ENCODE measurements around the gene PICK1.
A peak's percentile ranks its signal among the peaks of the same experiment; 100 is the strongest.

The PICK1 gene

DNA sequence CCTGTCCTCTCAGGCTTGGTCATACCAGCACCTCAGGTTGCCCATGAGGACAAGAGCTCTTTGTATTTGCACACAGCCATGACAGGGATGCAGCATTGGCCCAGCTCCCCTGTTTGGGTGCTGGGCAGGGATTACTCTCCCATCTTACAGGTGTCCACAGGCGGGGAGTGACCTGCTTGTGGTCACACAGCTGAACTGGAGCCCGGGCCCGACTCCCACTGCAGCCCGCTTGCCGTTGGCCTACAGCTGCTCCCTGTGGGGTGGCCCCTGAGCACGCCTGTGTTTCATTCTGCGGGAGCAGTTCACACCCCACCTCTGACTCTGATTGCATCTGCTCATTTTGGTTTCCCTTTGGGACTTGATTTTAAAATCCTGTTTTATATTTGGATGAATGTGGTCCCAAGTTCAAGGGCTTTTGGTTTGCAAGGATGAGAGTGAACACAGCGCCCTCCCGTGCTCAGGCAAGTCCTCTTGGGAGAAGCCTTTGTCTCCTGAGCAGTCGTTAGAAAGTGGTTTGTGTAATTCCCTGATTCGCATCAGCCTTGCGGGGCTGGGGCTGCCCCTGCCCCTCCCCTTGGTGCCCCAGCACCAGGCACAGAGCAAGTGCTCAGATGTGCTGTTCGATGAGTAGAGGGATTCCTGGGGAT lies 9.3 kb downstream of the PICK1 start:
- Mint-ChIP-seq H3K4me3 (no peak overlapping the region), H3K27ac (peak overlapping the region; percentile 37), H3K4me1 (no peaks in the 10 kb centered on the region), H3K9me3 (no peaks in the 10 kb centered on the region), H3K36me3 (peaks cover 48% of the 10 kb centered on the region)
- DNase-seq (ENCODE audit: low spot score in 2 of 2) = no peak
- ATAC-seq = no peak

GRCh38 chr22:38067028-38067415 lies 9.8 kb downstream of the PICK1 start:
- no peaks in the 10 kb centered on the region for H3K4me1 Mint-ChIP-seq
- DNase-seq (ENCODE audit: low spot score in 2 of 2) (no peak), ATAC-seq (no peak)
- H3K9me3 Mint-ChIP-seq = no peaks in the 10 kb centered on the region
- H3K27ac Mint-ChIP-seq = peak overlapping the region; percentile 37
- no peak overlapping the region for H3K4me3 Mint-ChIP-seq
- H3K36me3 Mint-ChIP-seq = peaks cover 48% of the 10 kb centered on the region

GRCh38 chr22:38067761-38068360 lies 10.7 kb downstream of the PICK1 start:
- peaks cover 48% of the 10 kb centered on the region for H3K36me3 Mint-ChIP-seq
- no peak overlapping the region for H3K27ac Mint-ChIP-seq
- DNase-seq (ENCODE audit: low spot score in 2 of 2) (no peak), ATAC-seq (no peak)
- no peaks in the 10 kb centered on the region for H3K4me1 Mint-ChIP-seq
- no peak overlapping the region for H3K4me3 Mint-ChIP-seq
- H3K9me3 Mint-ChIP-seq = no peaks in the 10 kb centered on the region

DNA sequence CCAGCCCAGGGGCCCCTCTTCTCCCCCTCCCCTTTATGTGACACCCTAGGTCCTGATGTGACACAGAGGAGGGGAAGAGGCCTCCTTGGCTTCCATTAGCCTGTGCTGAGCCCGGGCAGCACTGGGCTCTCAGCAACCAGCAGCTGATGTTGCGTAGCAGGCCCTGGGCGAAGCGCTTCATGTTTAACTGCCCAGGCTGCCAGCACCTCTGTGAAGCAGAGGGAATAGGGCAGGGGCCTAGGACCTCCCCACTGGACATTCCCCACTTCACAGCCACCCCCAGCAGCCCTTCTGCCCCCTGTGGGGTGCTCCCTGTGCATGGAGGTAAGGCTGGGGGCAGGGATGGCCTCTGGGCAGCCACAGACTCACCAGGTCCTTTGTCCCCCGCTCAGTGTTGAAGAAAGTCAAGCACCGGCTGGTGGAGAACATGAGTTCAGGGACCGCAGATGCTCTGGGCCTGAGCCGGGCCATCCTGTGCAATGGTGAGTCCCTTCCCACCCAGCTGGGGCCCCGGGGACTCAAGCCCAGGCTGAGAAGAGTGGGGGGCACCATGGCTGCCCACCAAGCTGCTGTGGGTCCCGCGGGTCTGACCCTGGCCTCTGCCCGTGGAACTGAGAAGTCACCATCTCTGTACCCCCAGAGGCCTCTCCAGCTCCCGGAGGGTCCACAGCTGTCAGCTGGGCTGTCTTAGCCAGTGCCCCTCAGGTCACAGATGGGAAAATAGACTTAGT lies 11.6 kb downstream of the PICK1 start:
- no peak for DNase-seq (ENCODE audit: low spot score in 2 of 2)
- no peak overlapping the region for H3K27ac Mint-ChIP-seq
- H3K4me3 Mint-ChIP-seq = no peak overlapping the region
- H3K4me1 Mint-ChIP-seq = no peaks in the 10 kb centered on the region
- ATAC-seq = no peak
- peaks cover 42% of the 10 kb centered on the region for H3K36me3 Mint-ChIP-seq
- no peaks in the 10 kb centered on the region for H3K9me3 Mint-ChIP-seq

GRCh38 chr22:38069372-38070249 lies 12.4 kb downstream of the PICK1 start:
- no peak for ATAC-seq
- H3K4me3 Mint-ChIP-seq = no peak overlapping the region
- peaks cover 34% of the 10 kb centered on the region for H3K36me3 Mint-ChIP-seq
- DNase-seq (ENCODE audit: low spot score in 2 of 2) = no peak
- H3K9me3 Mint-ChIP-seq = no peaks in the 10 kb centered on the region
- H3K4me1 Mint-ChIP-seq = no peaks in the 10 kb centered on the region
- peak overlapping the region; percentile 23 for H3K27ac Mint-ChIP-seq

DNA sequence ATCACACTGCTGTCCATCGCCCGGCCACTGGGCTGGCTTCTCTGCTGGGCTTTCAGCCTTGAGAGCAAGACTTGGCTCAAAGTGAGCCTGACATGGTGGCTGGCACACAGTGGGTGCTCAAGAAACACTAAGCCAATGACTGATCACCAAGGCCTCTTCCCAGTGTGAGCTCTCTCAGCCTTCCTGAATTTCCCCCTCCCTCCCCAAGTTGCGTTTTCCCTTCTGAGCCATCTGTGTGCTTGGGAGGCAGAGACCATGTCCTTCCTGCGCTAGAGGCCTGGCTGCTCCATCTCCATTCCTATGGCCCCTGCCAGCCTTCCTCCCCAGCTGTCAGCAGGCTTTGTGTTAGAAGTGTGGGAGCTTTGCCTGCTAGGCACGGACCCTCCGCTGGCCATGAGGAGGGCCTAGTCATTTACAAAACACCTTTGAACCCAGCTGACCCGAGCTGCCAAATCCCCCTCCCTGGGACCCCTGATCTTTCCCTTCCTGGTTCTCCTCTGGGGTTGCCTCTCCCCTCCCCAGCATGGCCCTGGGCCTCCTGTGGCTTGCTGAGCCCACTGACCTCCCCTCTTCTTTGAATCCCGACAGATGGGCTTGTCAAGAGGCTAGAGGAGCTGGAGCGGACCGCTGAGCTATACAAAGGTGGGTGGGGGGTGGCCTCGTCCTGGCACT lies 13.2 kb downstream of the PICK1 start:
- Mint-ChIP-seq H3K9me3 (no peaks in the 10 kb centered on the region), H3K27ac (peak overlapping the region; percentile 23), H3K4me3 (no peak overlapping the region), H3K36me3 (peaks cover 26% of the 10 kb centered on the region), H3K4me1 (no peaks in the 10 kb centered on the region)
- ATAC-seq (no peak), DNase-seq (ENCODE audit: low spot score in 2 of 2) (no peak)

DNA sequence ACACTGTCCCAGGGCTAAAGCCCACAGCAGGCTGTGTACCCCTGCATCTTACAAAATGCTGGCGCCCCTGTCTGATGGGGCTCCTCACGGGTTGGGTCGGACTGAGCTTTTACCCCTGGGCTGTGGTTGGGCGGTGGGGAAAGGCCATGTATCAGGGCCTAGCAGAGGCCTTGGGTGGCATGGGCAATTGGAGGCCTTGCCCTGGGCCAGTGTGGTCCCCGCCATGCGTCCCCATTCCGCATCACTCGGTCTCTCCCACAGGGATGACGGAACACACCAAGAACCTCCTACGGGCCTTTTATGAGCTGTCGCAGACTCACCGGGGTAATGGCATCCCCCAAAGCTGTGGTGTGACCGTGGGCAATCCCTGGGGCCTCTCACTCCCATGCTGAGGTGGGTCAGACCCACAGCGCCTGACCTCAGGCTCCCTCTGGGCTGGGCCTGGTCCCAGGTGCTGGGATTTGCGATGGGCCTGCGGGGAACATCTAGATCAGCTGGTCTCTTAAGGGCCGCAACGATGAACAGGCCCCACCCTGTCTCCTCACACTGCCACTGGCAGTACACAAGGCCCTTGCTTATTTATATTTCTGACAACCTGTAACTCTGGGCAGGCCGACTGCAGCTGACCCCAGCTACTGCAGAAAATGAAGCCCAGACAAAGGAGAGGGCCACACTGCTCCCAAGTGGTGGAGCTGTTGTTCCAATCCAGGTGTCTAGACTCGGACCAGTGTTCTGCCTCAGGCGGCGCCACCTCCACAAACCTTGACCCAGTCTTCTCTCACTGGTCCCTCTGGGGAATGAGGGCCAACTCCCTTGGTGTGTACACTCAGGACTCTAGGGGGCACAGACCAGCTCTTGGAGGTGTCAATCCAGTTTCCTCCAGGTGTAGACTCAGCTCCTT lies 14.5 kb downstream of the PICK1 start:
- Mint-ChIP-seq H3K36me3 (peaks cover 16% of the 10 kb centered on the region), H3K27ac (no peak overlapping the region), H3K4me3 (no peak overlapping the region), H3K9me3 (no peaks in the 10 kb centered on the region), H3K4me1 (no peaks in the 10 kb centered on the region)
- ATAC-seq (no peak), DNase-seq (ENCODE audit: low spot score in 2 of 2) (no peak)

DNA sequence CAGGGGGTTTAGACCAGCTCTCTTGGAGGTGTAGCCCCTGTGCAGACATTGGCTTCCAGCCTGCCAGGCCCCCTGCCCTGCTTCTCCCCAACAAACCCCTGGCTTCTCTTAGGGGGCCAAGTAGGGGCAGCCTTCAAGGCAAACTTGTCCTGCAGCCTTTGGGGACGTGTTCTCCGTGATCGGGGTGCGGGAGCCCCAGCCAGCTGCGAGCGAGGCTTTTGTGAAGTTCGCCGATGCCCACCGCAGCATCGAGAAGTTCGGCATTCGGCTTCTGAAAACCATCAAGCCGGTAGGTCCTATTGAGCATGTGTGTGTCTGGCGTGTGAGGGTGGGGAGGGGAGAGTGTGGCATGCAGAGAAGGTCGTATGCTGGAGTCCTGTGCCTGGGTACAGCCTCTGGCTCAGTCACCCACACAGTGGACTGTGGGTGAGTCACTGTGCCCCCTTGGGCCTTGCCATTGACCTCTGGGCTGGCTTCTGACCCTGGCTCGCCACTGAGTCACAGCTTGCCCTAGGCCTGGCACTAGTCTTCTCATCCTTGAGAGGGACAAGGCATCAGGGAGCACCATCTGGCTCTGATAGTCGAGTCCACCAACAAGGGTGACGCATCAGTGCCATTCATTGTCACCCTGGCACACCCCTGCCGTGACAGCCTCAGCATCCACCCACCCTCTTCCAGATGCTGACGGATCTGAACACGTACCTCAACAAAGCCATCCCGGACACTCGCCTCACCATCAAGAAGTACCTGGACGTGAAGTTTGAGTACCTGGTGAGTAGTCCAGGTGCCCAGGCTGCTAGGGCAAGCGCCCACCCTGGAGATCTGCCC lies 15.3 kb downstream of the PICK1 start:
- DNase-seq (ENCODE audit: low spot score in 2 of 2) (no peak), ATAC-seq (no peak)
- H3K36me3 Mint-ChIP-seq = peaks cover 15% of the 10 kb centered on the region
- H3K4me1 Mint-ChIP-seq = no peaks in the 10 kb centered on the region
- H3K4me3 Mint-ChIP-seq = no peak overlapping the region
- no peak overlapping the region for H3K27ac Mint-ChIP-seq
- H3K9me3 Mint-ChIP-seq = no peaks in the 10 kb centered on the region

GRCh38 chr22:38073150-38074130 lies 16.2 kb downstream of the PICK1 start:
- Mint-ChIP-seq H3K36me3 (peaks cover 6% of the 10 kb centered on the region), H3K4me3 (no peak overlapping the region), H3K27ac (no peak overlapping the region), H3K4me1 (no peaks in the 10 kb centered on the region), H3K9me3 (no peaks in the 10 kb centered on the region)
- DNase-seq (ENCODE audit: low spot score in 2 of 2) (no peak), ATAC-seq (no peak)

DNA sequence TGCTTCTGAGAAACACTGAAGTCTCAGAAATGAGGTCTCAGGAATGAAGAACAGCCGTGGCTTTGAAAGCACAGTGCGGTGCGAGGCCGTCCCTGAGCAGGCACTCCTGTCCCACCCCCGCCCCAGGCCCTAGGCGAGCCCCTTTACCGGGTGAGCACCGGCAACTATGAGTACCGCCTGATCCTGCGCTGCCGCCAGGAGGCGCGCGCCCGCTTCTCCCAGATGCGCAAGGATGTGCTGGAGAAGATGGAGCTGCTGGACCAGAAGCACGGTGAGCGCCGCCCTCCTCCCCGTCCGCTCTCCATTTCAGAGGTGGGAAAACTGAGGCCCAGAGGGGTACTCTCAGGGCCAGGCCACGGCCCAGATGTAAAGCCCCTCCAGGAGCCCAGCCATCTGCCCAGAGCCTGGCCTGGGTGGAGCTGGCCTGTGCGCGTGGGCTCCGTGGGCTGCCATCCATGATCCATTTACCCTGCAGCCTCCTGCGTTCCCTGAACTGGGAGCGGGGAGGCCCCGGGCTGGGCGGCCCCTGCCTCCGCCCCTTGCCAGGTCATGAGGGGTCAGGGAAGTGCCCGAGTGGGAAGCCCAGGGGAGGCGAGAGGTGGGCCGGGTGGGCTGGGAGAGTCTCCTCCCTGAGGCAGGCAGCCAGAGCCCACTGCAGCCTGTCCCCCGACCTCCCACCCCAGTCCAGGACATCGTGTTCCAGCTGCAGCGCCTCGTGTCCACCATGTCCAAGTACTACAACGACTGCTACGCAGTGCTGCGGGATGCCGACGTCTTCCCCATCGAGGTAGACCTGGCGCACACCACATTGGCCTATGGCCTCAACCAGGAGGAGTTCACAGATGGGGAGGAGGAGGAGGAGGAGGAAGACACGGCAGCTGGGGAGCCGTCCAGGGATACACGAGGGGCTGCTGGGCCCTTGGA lies 17.2 kb downstream of the PICK1 start:
- Mint-ChIP-seq H3K4me1 (no peaks in the 10 kb centered on the region), H3K27ac (no peak overlapping the region), H3K4me3 (no peak overlapping the region), H3K9me3 (no peaks in the 10 kb centered on the region), H3K36me3 (peaks cover 6% of the 10 kb centered on the region)
- no peak for DNase-seq (ENCODE audit: low spot score in 2 of 2)
- ATAC-seq = no peak

DNA sequence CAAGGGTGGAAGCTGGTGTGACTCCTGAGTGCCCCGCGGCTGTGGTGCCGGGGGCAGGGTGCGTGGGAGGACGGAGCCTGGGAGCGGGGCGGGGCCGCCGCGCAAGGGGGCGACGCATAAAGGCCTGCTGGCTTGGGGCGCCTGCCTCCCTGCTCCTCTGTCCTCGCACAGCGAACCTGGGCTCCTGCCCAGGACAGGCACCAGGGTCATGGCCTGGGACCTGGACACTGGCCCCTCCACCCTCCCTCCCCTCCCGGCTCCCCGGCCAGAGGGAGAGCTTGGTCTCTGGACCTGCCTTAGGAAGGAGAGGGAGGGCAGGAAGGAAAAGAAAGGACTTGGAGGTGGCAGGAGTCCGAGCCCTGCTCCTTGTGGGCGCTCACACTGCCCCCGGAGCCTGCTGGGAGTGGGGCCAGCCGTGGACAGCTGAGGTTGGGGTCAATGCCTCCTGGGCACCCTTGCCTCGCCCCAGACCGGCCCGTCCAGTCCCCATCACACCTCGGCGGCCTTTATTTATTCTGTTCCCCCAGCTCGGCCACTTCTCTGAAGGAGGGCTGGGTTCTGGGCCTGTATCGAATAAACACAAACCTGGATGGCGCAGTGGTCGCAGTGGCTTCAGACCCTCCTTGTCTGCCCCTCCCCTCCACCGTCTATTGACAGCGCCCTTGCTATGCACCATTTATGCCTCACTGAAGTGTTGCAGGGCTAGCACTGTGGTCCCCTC lies 18.1 kb downstream of the PICK1 start:
- no peak overlapping the region for H3K27ac Mint-ChIP-seq
- H3K9me3 Mint-ChIP-seq = no peaks in the 10 kb centered on the region
- no peak overlapping the region for H3K4me3 Mint-ChIP-seq
- DNase-seq (ENCODE audit: low spot score in 2 of 2) = no peak
- no peak for ATAC-seq
- H3K36me3 Mint-ChIP-seq = peaks cover 6% of the 10 kb centered on the region
- no peaks in the 10 kb centered on the region for H3K4me1 Mint-ChIP-seq

Measured in stimulated activated effector memory CD8-positive, alpha-beta T cell treated with anti-CD3 and anti-CD28 coated beads, Interleukin-12 subunit alpha, Interleukin-12 subunit beta, amount 100 ng/mL, for 72 hours (primary cell).